Endothelial cell of umbilical vein (primary cell): ENCODE results near the gene OR2A25.

ENCODE experiments used
- EZH2 ChIP-seq: IDR thresholded peaks from 2 replicates; pipeline ENCODE4 v1.6.1; 2012; ENCODE audit warnings: borderline replicate concordance, low read depth, mild to moderate bottlenecking, moderate library complexity, low read length, inconsistent platforms; ENCODE audit not compliant: severe bottlenecking
- JUN ChIP-seq: IDR thresholded peaks from 2 replicates; pipeline ENCODE4 v1.6.1; 2011; ENCODE audit warnings: borderline replicate concordance, low read depth; ENCODE audit not compliant: insufficient read length, insufficient read depth
- MAX ChIP-seq: IDR thresholded peaks from 2 replicates; pipeline ENCODE4 v1.6.1; 2011; ENCODE audit not compliant: insufficient read depth, insufficient read length
- POLR2A ChIP-seq: IDR thresholded peaks from 2 replicates; pipeline ENCODE4 v1.6.1; 2012; ENCODE audit warnings: low read depth, mild to moderate bottlenecking, control low read depth, low read length
- POLR2AphosphoS5 ChIP-seq: IDR thresholded peaks from 2 replicates; pipeline ENCODE4 v1.6.1; 2012; ENCODE audit warnings: low read depth, mild to moderate bottlenecking, control low read depth, low read length, moderate library complexity; ENCODE audit not compliant: insufficient read depth
- TF ChIP-seq, protein P1 (sequence below), 2 donors: IDR thresholded peaks; 1 replicate in 1 of 2; 2 replicates in 1 of 2; pipeline ENCODE4 v1.5.1; 2011; ENCODE audit warnings: low read length in 2 of 2, mild to moderate bottlenecking in 2 of 2, moderate library complexity in 2 of 2, control low read depth in 1 of 2, inconsistent platforms in 1 of 2, low read depth in 1 of 2; ENCODE audit not compliant: insufficient read depth in 1 of 2; ENCODE audit errors: extremely low read depth in 1 of 2

GRCh38 chr7:144105211-144105610, 35.6 kb downstream of the OR2A25 start:
- TF ChIP-seq, protein P1, sequence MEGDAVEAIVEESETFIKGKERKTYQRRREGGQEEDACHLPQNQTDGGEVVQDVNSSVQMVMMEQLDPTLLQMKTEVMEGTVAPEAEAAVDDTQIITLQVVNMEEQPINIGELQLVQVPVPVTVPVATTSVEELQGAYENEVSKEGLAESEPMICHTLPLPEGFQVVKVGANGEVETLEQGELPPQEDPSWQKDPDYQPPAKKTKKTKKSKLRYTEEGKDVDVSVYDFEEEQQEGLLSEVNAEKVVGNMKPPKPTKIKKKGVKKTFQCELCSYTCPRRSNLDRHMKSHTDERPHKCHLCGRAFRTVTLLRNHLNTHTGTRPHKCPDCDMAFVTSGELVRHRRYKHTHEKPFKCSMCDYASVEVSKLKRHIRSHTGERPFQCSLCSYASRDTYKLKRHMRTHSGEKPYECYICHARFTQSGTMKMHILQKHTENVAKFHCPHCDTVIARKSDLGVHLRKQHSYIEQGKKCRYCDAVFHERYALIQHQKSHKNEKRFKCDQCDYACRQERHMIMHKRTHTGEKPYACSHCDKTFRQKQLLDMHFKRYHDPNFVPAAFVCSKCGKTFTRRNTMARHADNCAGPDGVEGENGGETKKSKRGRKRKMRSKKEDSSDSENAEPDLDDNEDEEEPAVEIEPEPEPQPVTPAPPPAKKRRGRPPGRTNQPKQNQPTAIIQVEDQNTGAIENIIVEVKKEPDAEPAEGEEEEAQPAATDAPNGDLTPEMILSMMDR (IDR thresholded peaks at IDR 0.05; ENCODE audit: extremely low read depth in 1 of 2, insufficient read depth in 1 of 2, low read depth in 1 of 2, low read length in 2 of 2): no peak
- TF ChIP-seq POLR2A (no peak), POLR2AphosphoS5 (no peak), EZH2 (no peak), JUN (no peak), MAX (no peak)
